Sigmoid colon (tissue), 4 donors: Measurements from ENCODE around the gene OR1D5.

Experiments
- CTCF ChIP-seq, 4 experiments: fragments of 450-650 bp in 3 of 4; fragments of 200-600 bp in 1 of 4; IDR thresholded peaks; one replicate each; pipeline ENCODE4 v1.5.1; 2016 to 2019; ENCODE audit warnings: antibody characterized with exemption in 4 of 4, mild to moderate bottlenecking in 3 of 4, moderate library complexity in 2 of 4
- POLR2A ChIP-seq, 2 donors: fragments of 450-650 bp; IDR thresholded peaks; one replicate each; pipeline ENCODE4 v1.6.1; 2016; ENCODE audit warnings: antibody characterized with exemption in 2 of 2, mild to moderate bottlenecking in 2 of 2, moderate library complexity in 2 of 2
- POLR2AphosphoS5 ChIP-seq, 4 donors: sonication (generic); formaldehyde crosslinking; IDR thresholded peaks; one replicate each; pipeline ENCODE4 v1.6.1; 2017; ENCODE audit warnings: antibody characterized with exemption in 4 of 4

- no peak for TF ChIP-seq POLR2AphosphoS5 (IDR thresholded peaks at IDR 0.05)
- no peak for TF ChIP-seq CTCF (IDR thresholded peaks at IDR 0.05)
- no peak for TF ChIP-seq POLR2A (IDR thresholded peaks at IDR 0.05)
These were observed 28.0 kb downstream of the OR1D5 start for GRCh38 chr17:3035256-3035967.
